Skin epidermis (tissue), 12 donors: ENCODE measurements around the gene FAM90A1.
"Not testable (repeated sequence)": the region's sequence is repeated elsewhere in the genome, so short reads cannot be mapped to it uniquely, and the experiment has no call there.

ENCODE experiments used
- H3K27ac ChIP-seq, 21 experiments: fragments of 200-600 bp; sonication (generic) in 11 of 21; one replicate each; pipeline ENCODE4 v1.5.0; 2020; ENCODE audit warnings: mild to moderate bottlenecking in 3 of 21, inconsistent platforms in 2 of 21, moderate library complexity in 2 of 21
- H3K4me3 ChIP-seq, 7 experiments: fragments of 200-600 bp; sonication (generic) in 2 of 7; one replicate each; pipeline ENCODE4 v1.5.0; 2020; ENCODE audit warnings: inconsistent platforms in 2 of 7, mild to moderate bottlenecking in 2 of 7, moderate library complexity in 1 of 7

The FAM90A1 gene

GRCh38 chr12:8226992-8227731 is at the start of gene FAM90A1:
FAM90A1 (minus strand) TSS chr12:8227618; CDS start chr12:8224832, 2,786 bp downstream.
- H3K4me3 ChIP-seq, result peak within 1 kb of the TSS in 6 of 7 experiments; percentile 18 to 41 (median 26)
- H3K27ac ChIP-seq, result peak within 1 kb of the TSS in 7 of 21 experiments; percentile 0 to 50 (median 16)

GRCh38 chr12:8276397-8276796 is 49.0 kb upstream of the FAM90A1 start:
- not testable (repeated sequence) for H3K4me3 ChIP-seq, H3K27ac ChIP-seq

GRCh38 chr12:8266706-8267105 is 39.3 kb upstream of the FAM90A1 start:
- H3K27ac ChIP-seq, H3K4me3 ChIP-seq: not testable (repeated sequence)

GRCh38 chr12:8264236-8264635 is 36.8 kb upstream of the FAM90A1 start:
- H3K27ac ChIP-seq, H3K4me3 ChIP-seq: not testable (repeated sequence)

- H3K4me3 ChIP-seq, H3K27ac ChIP-seq: not testable (repeated sequence)
Observed at GRCh38 chr12:8261111-8261554, 33.7 kb upstream of the FAM90A1 start.

GRCh38 chr12:8256356-8256755 is 28.9 kb upstream of the FAM90A1 start:
- not testable (repeated sequence) for H3K27ac ChIP-seq, H3K4me3 ChIP-seq

- H3K27ac ChIP-seq, result not testable (repeated sequence)
Observed at GRCh38 chr12:8254705-8255104, 27.3 kb upstream of the FAM90A1 start.

GRCh38 chr12:8252056-8252818 is 24.8 kb upstream of the FAM90A1 start:
- H3K27ac ChIP-seq, H3K4me3 ChIP-seq: not testable (repeated sequence)

More at GRCh38 chr12:8254705-8255104, 27.3 kb upstream of the FAM90A1 start:
- not testable (repeated sequence) for H3K4me3 ChIP-seq

GRCh38 chr12:8251616-8252015 is 24.2 kb upstream of the FAM90A1 start:
- not testable (repeated sequence) for H3K4me3 ChIP-seq, H3K27ac ChIP-seq

- H3K27ac ChIP-seq, H3K4me3 ChIP-seq: not testable (repeated sequence)
Observed at GRCh38 chr12:8246941-8247535, 19.6 kb upstream of the FAM90A1 start.

- Histone ChIP-seq H3K4me3 (peak overlapping the region; percentile 56 to 92 (median 64)), H3K27ac (peak overlapping the region in 19 of 21 experiments; percentile 10 to 90 (median 78))
Observed at GRCh38 chr12:8243682-8244161, 16.3 kb upstream of the FAM90A1 start.

- peak overlapping the region; percentile 56 to 92 (median 64) for H3K4me3 ChIP-seq
- peak overlapping the region in 20 of 21 experiments; percentile 49 to 90 (median 80) for H3K27ac ChIP-seq
Observed at GRCh38 chr12:8242880-8243681, 15.7 kb upstream of the FAM90A1 start.

GRCh38 chr12:8242622-8242879 is 15.1 kb upstream of the FAM90A1 start:
- H3K27ac ChIP-seq, result peak overlapping the region in 19 of 21 experiments; percentile 10 to 90 (median 75)
- H3K4me3 ChIP-seq, result peak overlapping the region; percentile 56 to 92 (median 64)

- H3K27ac ChIP-seq, result peak overlapping the region in 19 of 21 experiments; percentile 10 to 90 (median 75)
Observed at GRCh38 chr12:8241917-8242621, 14.7 kb upstream of the FAM90A1 start.

GRCh38 chr12:8240340-8241114 is 13.1 kb upstream of the FAM90A1 start:
- not testable (repeated sequence) for H3K27ac ChIP-seq, H3K4me3 ChIP-seq

More at GRCh38 chr12:8241917-8242621, 14.7 kb upstream of the FAM90A1 start:
- H3K4me3 ChIP-seq, result peak overlapping the region; percentile 56 to 92 (median 64)

GRCh38 chr12:8237031-8237430 is 9.6 kb upstream of the FAM90A1 start:
- not testable (repeated sequence) for H3K27ac ChIP-seq, H3K4me3 ChIP-seq

- not testable (repeated sequence) for H3K27ac ChIP-seq, H3K4me3 ChIP-seq
Observed at GRCh38 chr12:8235316-8236157, 8.1 kb upstream of the FAM90A1 start.
